BJ (cell line): ENCODE results near the gene ATG7. TPM values are rescaled to one million over a fixed set of nuclear protein-coding genes. Genes with fewer than 3 reads are reported as not detected.

ENCODE experiments used
- CTCF ChIA-PET: fragments of 350-600 bp; formaldehyde crosslinking; extraction: SDS; loops from one replicate; lab custom pipeline; 2021; ENCODE audit warnings: antibody characterized with exemption, inconsistent platforms; lab: Yijun Ruan, JAX
- POLR2A ChIA-PET: fragments of 300-600 bp; sonication (Branson Sonifier 250); formaldehyde crosslinking; extraction: SDS; loops from one replicate; lab custom pipeline; 2021; ENCODE audit warnings: antibody characterized with exemption; lab: Charles Lee
- DNase-seq: peaks from one replicate; pipeline ENCODE4 v3.0.0-alpha.2; 2011; ENCODE audit warnings: low read depth
- H3K27me3 ChIP-seq: 2 replicates; pipeline ENCODE4 v1.6.0; 2011; ENCODE audit warnings: low read length; ENCODE audit not compliant: control insufficient read depth, insufficient read depth
- H3K36me3 ChIP-seq: 2 replicates; pipeline ENCODE4 v1.5.1; 2011; ENCODE audit warnings: low read length; ENCODE audit not compliant: control insufficient read depth, insufficient read depth
- H3K4me3 ChIP-seq: 2 replicates; pipeline ENCODE4 v1.5.1; 2011; ENCODE audit warnings: low read depth, mild to moderate bottlenecking, control low read depth, low read length
- CTCF ChIP-seq: IDR thresholded peaks from 2 replicates; pipeline ENCODE4 v1.5.1; 2011; ENCODE audit warnings: low read depth, mild to moderate bottlenecking, control low read depth, inconsistent platforms, low read length, moderate library complexity; ENCODE audit not compliant: insufficient read depth
- polyA plus RNA-seq: library from polyadenylated mRNA; depleted of rRNA; stranded (reverse); fragments of >200 nt; gene quantifications from 2 replicates; pipeline ENCODE4 v1.2.3, GENCODE V29; 2011

Gene ATG7
- polyA plus RNA-seq, 1 experiment: 26.2 TPM

GRCh38 chr3:11463591-11463990, 191.4 kb downstream of the ATG7 start:
- no peak overlapping the region for H3K4me3 ChIP-seq
- no peaks in the 10 kb centered on the region for H3K36me3 ChIP-seq
- no peak for TF ChIP-seq CTCF
- no peak for DNase-seq
- CTCF ChIA-PET: interaction anchor here (1.7 kb wide), 1 partner anchor 10 kb away, joined by 5 read pairs; no protein-coding TSS in a partner anchor
- H3K27me3 ChIP-seq: no peaks in the 10 kb centered on the region
- POLR2A ChIA-PET: no interaction called here

- no peaks in the 10 kb centered on the region for H3K36me3 ChIP-seq
- H3K4me3 ChIP-seq: no peak overlapping the region
- DNase-seq: no peak
- ChIA-PET POLR2A (interaction anchor here (0.6 kb wide), 1 partner anchor 187 kb away, joined by 5 read pairs; no protein-coding TSS in a partner anchor), CTCF (no interaction called here)
- no peak for TF ChIP-seq CTCF
- no peaks in the 10 kb centered on the region for H3K27me3 ChIP-seq
Measured at GRCh38 chr3:11464356-11464755, 192.2 kb downstream of the ATG7 start.

GRCh38 chr3:11465744-11466616, 193.8 kb downstream of the ATG7 start:
- ChIA-PET CTCF (interaction anchor here (0.6 to 1.5 kb wide), 3 partner anchors 9 to 309 kb away, joined by 3 to 4 read pairs (median 3); no protein-coding TSS in a partner anchor), POLR2A (interaction anchor here (0.6 kb wide), 1 partner anchor 73 kb away, joined by 9 read pairs; no protein-coding TSS in a partner anchor)
- Histone ChIP-seq H3K36me3 (no peaks in the 10 kb centered on the region), H3K4me3 (no peak overlapping the region), H3K27me3 (no peaks in the 10 kb centered on the region)
- TF ChIP-seq CTCF: no peak
- no peak for DNase-seq

DNA sequence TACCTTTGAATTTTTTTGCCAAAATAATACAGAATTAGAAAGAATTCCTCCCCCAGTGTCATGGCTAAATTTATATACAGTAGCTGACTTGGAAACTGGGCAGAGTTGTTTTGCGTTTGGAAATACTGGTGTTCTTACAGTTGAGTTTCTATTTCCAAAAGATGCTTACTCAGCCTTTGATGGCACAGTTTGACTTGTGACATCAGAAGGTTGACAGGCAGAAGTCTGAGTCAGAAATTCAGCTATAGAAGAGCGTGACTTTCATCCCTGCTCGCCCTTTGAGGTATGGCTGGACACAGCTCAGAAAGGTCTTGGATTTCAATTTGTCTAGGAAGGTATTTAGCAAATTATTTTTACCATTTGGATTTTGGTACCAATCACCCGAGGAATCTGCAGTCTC, 195.7 kb downstream of the ATG7 start:
- ChIA-PET POLR2A (no interaction called here), CTCF (no interaction called here)

More for the DNA sequence above, 195.7 kb downstream of the ATG7 start:
- Histone ChIP-seq H3K36me3 (no peaks in the 10 kb centered on the region), H3K27me3 (no peaks in the 10 kb centered on the region), H3K4me3 (no peak overlapping the region)
- no peak for DNase-seq
- TF ChIP-seq CTCF: no peak
